B cell (primary cell): ENCODE results near the gene METTL24. TPM values are rescaled to one million over a fixed set of nuclear protein-coding genes. Genes with fewer than 3 reads are reported as not detected.
A peak's percentile ranks its signal among the peaks of the same experiment; 100 is the strongest.

Source experiments
- ATAC-seq: fragments of 200-7000 bp; cut with Tn5 transposase; one replicate; pipeline ENCODE4 v1.10.0; 2021; ENCODE audit warnings: low read depth, mild to moderate bottlenecking, moderate number of reproducible peaks, moderate library complexity
- CTCF ChIA-PET: fragments of 350-600 bp; sonication (Branson Sonifier 250); formaldehyde crosslinking; loops from one replicate; lab custom pipeline; 2021; ENCODE audit warnings: antibody characterized with exemption, inconsistent platforms; lab: Charles Lee
- POLR2A ChIA-PET: fragments of 350-600 bp; sonication (Branson Sonifier 250); formaldehyde crosslinking; loops from one replicate; lab custom pipeline; 2021; ENCODE audit warnings: antibody characterized with exemption; lab: Charles Lee
- DNase-seq: peaks from one replicate; pipeline ENCODE4 v3.0.0; 2013
- H2AFZ ChIP-seq: 2 replicates; pipeline ENCODE4 v1.6.1; 2012; ENCODE audit warnings: mild to moderate bottlenecking, low read depth, low read length; ENCODE audit not compliant: insufficient read depth, poor library complexity, severe bottlenecking
- H3K27ac ChIP-seq, 2 donors: 1 replicate in 1 of 2; 2 replicates in 1 of 2; pipeline ENCODE4 v1.5.1; 2012 to 2013; ENCODE audit warnings: low read length in 2 of 2, mild to moderate bottlenecking in 2 of 2, moderate library complexity in 1 of 2
- H3K27me3 ChIP-seq, 4 experiments: fragments of 200-600 bp in 1 of 4; sonication (generic) in 1 of 4; replicated peaks in 1 of 4; 1 replicate in 2 of 4; 2 replicates in 2 of 4; pipeline versions ENCODE4 v1.6.1 to v1.7.0; 2013 to 2016; ENCODE audit warnings: low read length in 3 of 4, mild to moderate bottlenecking in 2 of 4, mixed read lengths in 1 of 4, moderate library complexity in 1 of 4; ENCODE audit not compliant: insufficient read depth in 4 of 4, control insufficient read depth in 3 of 4; ENCODE audit errors: control extremely low read depth in 1 of 4
- H3K36me3 ChIP-seq, 2 experiments: replicated peaks in 1 of 2; 1 replicate in 1 of 2; 2 replicates in 1 of 2; pipeline versions ENCODE4 v1.6.1 to v1.7.1; 2013; ENCODE audit warnings: low read length in 1 of 2; ENCODE audit not compliant: insufficient read depth in 2 of 2, control insufficient read depth in 1 of 2; ENCODE audit errors: control extremely low read depth in 1 of 2, extremely low read depth in 1 of 2
- H3K4me1 ChIP-seq, 2 donors: fragments of 200-600 bp in 1 of 2; sonication (generic) in 1 of 2; 1 replicate in 1 of 2; 2 replicates in 1 of 2; pipeline versions ENCODE4 v1.5.1 to v1.6.1; 2013 to 2017; ENCODE audit warnings: low read length in 2 of 2; ENCODE audit not compliant: control insufficient read depth in 2 of 2, insufficient read depth in 2 of 2
- H3K4me2 ChIP-seq: replicated peaks from 2 replicates; pipeline ENCODE3; 2012; ENCODE audit warnings: mild to moderate bottlenecking, low read depth, low read length; ENCODE audit not compliant: poor library complexity, severe bottlenecking
- H3K4me3 ChIP-seq, 5 experiments: fragments of 200-600 bp in 1 of 5; sonication (generic) in 1 of 5; 1 replicate in 3 of 5; 2 replicates in 2 of 5; pipeline versions ENCODE4 v1.5.1 to v1.7.0; 2011 to 2016; ENCODE audit warnings: low read length in 4 of 5, mild to moderate bottlenecking in 4 of 5, low read depth in 2 of 5, control low read depth in 1 of 5, moderate library complexity in 1 of 5; ENCODE audit not compliant: insufficient read depth in 1 of 5; ENCODE audit errors: control extremely low read depth in 1 of 5, extremely low read depth in 1 of 5
- H3K79me2 ChIP-seq: fragments of 200-600 bp; sonication (generic); one replicate; pipeline ENCODE4 v1.6.0; 2016; ENCODE audit warnings: low read length; ENCODE audit not compliant: control insufficient read depth, insufficient read depth
- H3K9ac ChIP-seq: fragments of 200-600 bp; sonication (generic); 2 replicates; pipeline ENCODE4 v1.6.1; 2017; ENCODE audit warnings: mild to moderate bottlenecking, low read length, moderate library complexity
- H3K9me3 ChIP-seq, 3 donors: one replicate each; pipeline versions ENCODE4 v1.6.1 to v1.7.1; 2013; ENCODE audit warnings: low read length in 2 of 3; ENCODE audit not compliant: control insufficient read depth in 2 of 3, insufficient read depth in 1 of 3; ENCODE audit errors: control extremely low read depth in 1 of 3
- H4K20me1 ChIP-seq: 2 replicates; pipeline ENCODE4 v1.6.0; 2012; ENCODE audit warnings: mild to moderate bottlenecking, low read length; ENCODE audit not compliant: insufficient read depth, control insufficient read depth, poor library complexity, severe bottlenecking
- H3K27ac Mint-ChIP-seq: one replicate; pipeline ENCODE4 v1.8.0; 2021; ENCODE audit warnings: mixed read lengths
- H3K27me3 Mint-ChIP-seq: one replicate; pipeline ENCODE4 v1.8.0; 2021; ENCODE audit warnings: mixed read lengths
- H3K4me1 Mint-ChIP-seq: one replicate; pipeline ENCODE4 v1.8.0; 2021; ENCODE audit warnings: mixed read lengths
- H3K4me3 Mint-ChIP-seq: one replicate; pipeline ENCODE4 v1.8.0; 2021; ENCODE audit warnings: mixed read lengths
- H3K9me3 Mint-ChIP-seq: one replicate; pipeline ENCODE4 v1.8.0; 2022; ENCODE audit warnings: mixed read lengths; ENCODE audit not compliant: insufficient read depth
- EZH2 ChIP-seq: IDR thresholded peaks from 2 replicates; pipeline ENCODE4 v1.6.1; 2012; ENCODE audit warnings: borderline replicate concordance, low read depth, mild to moderate bottlenecking, moderate library complexity, low read length; ENCODE audit not compliant: insufficient read depth, poor library complexity, severe bottlenecking
- WGBS: methylation state at CpG from one replicate; pipeline ENCODE4 v1.1.5; 2013; ENCODE audit warnings: missing lambda C conversion rate; ENCODE audit not compliant: insufficient coverage; 5-methylcytosine and 5-hydroxymethylcytosine counted together
- intact Hi-C: fragments of 100-400 bp; cut with micrococcal nuclease; formaldehyde crosslinking; loops from one replicate; pipeline ENCODE4 v1.10.0; 2022
- polyA plus RNA-seq: library from polyadenylated mRNA; depleted of rRNA; stranded (reverse); fragments of >200 nt; gene quantifications from 2 replicates; pipeline ENCODE4 v1.2.3, GENCODE V29; 2012
- total RNA-seq, 2 donors: library from RNA; stranded (reverse); fragments of 120-200 nt in 1 of 2; gene quantifications; 1 replicate in 1 of 2; 2 replicates in 1 of 2; pipeline versions ENCODE4 v1.2.3 to v1.2.4, GENCODE V29; 2013 to 2022
- TF ChIP-seq, protein P1 (sequence below): fragments of 200-600 bp; IDR thresholded peaks from one replicate; pipeline ENCODE4 v1.8.0; 2022; ENCODE audit warnings: antibody characterized with exemption, mild to moderate bottlenecking

Gene METTL24
- total and polyA plus RNA-seq, 2 donors (not counting 1 experiment from before 2014, with no cell fraction given): not detected

DNA sequence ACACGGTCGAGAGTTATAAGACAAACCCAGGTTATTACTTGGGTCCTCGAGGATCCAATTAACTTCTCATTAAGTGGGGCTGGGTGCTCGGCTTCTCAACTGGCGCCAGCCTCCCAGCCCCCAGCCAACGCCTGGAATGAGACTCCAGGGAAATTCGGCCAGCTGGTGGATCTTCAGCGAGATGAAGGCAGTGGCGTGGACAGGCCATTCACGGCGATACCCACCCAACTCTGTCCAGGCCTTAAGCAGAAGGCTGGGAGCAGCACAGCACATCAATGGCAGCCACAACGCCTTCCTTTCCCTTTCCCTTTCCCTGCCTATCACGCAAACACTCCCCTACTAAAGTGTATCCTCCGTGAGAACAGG is 868 bp downstream of the METTL24 start:
- intact Hi-C loops: no loop called here
- Histone ChIP-seq H3K79me2 (no peaks in the 10 kb centered on the region), H3K4me1 (peaks cover 12 to 13% of the 10 kb centered on the region in 2 donors), H3K4me3 (peak overlapping the region in 4 of 5 experiments; percentile 23 to 48 (median 46)), H3K4me2 (peak overlapping the region; percentile 82), H3K36me3 (no peaks in the 10 kb centered on the region), H3K9me3 (peaks cover 0 to 4% (median 0%) of the 10 kb centered on the region in 3 donors), H4K20me1 (no peaks in the 10 kb centered on the region), H3K9ac (peak overlapping the region; percentile 56), H2AFZ (peak overlapping the region; percentile 56), H3K27me3 (peaks cover 0 to 37% (median 27%) of the 10 kb centered on the region in 4 experiments), H3K27ac (no peak overlapping the region)
- no peak for TF ChIP-seq EZH2
- TF ChIP-seq, protein P1, sequence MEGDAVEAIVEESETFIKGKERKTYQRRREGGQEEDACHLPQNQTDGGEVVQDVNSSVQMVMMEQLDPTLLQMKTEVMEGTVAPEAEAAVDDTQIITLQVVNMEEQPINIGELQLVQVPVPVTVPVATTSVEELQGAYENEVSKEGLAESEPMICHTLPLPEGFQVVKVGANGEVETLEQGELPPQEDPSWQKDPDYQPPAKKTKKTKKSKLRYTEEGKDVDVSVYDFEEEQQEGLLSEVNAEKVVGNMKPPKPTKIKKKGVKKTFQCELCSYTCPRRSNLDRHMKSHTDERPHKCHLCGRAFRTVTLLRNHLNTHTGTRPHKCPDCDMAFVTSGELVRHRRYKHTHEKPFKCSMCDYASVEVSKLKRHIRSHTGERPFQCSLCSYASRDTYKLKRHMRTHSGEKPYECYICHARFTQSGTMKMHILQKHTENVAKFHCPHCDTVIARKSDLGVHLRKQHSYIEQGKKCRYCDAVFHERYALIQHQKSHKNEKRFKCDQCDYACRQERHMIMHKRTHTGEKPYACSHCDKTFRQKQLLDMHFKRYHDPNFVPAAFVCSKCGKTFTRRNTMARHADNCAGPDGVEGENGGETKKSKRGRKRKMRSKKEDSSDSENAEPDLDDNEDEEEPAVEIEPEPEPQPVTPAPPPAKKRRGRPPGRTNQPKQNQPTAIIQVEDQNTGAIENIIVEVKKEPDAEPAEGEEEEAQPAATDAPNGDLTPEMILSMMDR: no peak
- Mint-ChIP-seq H3K27me3 (peaks cover 62% of the 10 kb centered on the region), H3K9me3 (no peaks in the 10 kb centered on the region), H3K4me3 (peak overlapping the region; percentile 91), H3K27ac (peak overlapping the region; percentile 38), H3K4me1 (peaks cover 16% of the 10 kb centered on the region)
- ATAC-seq (no peak), DNase-seq (no peak)
- POLR2A ChIA-PET: no interaction called here
- CTCF ChIA-PET: no interaction called here
- WGBS: 70% methylated on average over 14 of the region's 14 CpGs

GRCh38 chr6:110356778-110357177 is 1.4 kb downstream of the METTL24 start:
- no peaks in the 10 kb centered on the region for H3K36me3 ChIP-seq
- ChIA-PET POLR2A (no interaction called here), CTCF (no interaction called here)
- H3K27me3 ChIP-seq: peaks cover 0 to 37% (median 27%) of the 10 kb centered on the region in 4 experiments
- TF ChIP-seq EZH2: no peak
- TF ChIP-seq, protein P1: no peak
- no peaks in the 10 kb centered on the region for H4K20me1 ChIP-seq
- peaks cover 16% of the 10 kb centered on the region for H3K4me1 Mint-ChIP-seq
- 76% methylated on average over 14 of the region's 15 CpGs for WGBS
- H3K4me1 ChIP-seq: peaks cover 12 to 13% of the 10 kb centered on the region in 2 donors
- peaks cover 57% of the 10 kb centered on the region for H3K27me3 Mint-ChIP-seq
- H3K9me3 ChIP-seq: peaks cover 0 to 4% (median 0%) of the 10 kb centered on the region in 3 donors
- H3K9ac ChIP-seq: no peak overlapping the region
- H3K79me2 ChIP-seq: no peaks in the 10 kb centered on the region
- no peak overlapping the region for H2AFZ ChIP-seq
- no peaks in the 10 kb centered on the region for H3K9me3 Mint-ChIP-seq
- H3K4me3 ChIP-seq: no peak overlapping the region
- DNase-seq (no peak), ATAC-seq (no peak)
- H3K27ac Mint-ChIP-seq: peak overlapping the region; percentile 1
- peak overlapping the region; percentile 91 for H3K4me3 Mint-ChIP-seq
- intact Hi-C loops: no loop called here
- H3K27ac ChIP-seq: no peak overlapping the region
- no peak overlapping the region for H3K4me2 ChIP-seq
